GM18498 (cell line): ENCODE results near the gene RRP7A.
"Not testable (repeated sequence)": the region's sequence is repeated elsewhere in the genome, so short reads cannot be mapped to it uniquely, and the experiment has no call there.

Source experiments
- ATAC-seq: cut with Tn5 transposase; IDR thresholded peaks from one replicate; pipeline ENCODE4 v1.9.1; 2021; ENCODE audit warnings: mild to moderate bottlenecking, moderate library complexity; ENCODE audit not compliant: unreplicated experiment

RRP7A gene

GRCh38 chr22:42536634-42537033 lies 17.0 kb upstream of the RRP7A start:
- ATAC-seq: not testable (repeated sequence)

GRCh38 chr22:42536166-42536565 lies 16.6 kb upstream of the RRP7A start:
- no peak for ATAC-seq

- ATAC-seq: not testable (repeated sequence)
Observed at GRCh38 chr22:42535082-42535731, 15.6 kb upstream of the RRP7A start.

GRCh38 chr22:42533638-42533977 lies 14.0 kb upstream of the RRP7A start:
- ATAC-seq: no peak

- not testable (repeated sequence) for ATAC-seq
Observed at GRCh38 chr22:42531401-42532084, 11.9 kb upstream of the RRP7A start.

- not testable (repeated sequence) for ATAC-seq
Observed at GRCh38 chr22:42529435-42529834, 9.8 kb upstream of the RRP7A start.

- no peak for ATAC-seq
Observed at GRCh38 chr22:42528591-42529307, 9.2 kb upstream of the RRP7A start.

- no peak for ATAC-seq
Observed at GRCh38 chr22:42522546-42522945, 3.0 kb upstream of the RRP7A start.

GRCh38 chr22:42521228-42521546 lies 1.6 kb upstream of the RRP7A start:
- ATAC-seq: no peak

- ATAC-seq: not testable (repeated sequence)
Observed at GRCh38 chr22:42518638-42519524, 715 bp downstream of the RRP7A start.

- not testable (repeated sequence) for ATAC-seq
Observed at GRCh38 chr22:42517103-42517502, 2.5 kb downstream of the RRP7A start.

- no peak for ATAC-seq
Observed at GRCh38 chr22:42515896-42516295, 3.7 kb downstream of the RRP7A start.

GRCh38 chr22:42515304-42515703 lies 4.3 kb downstream of the RRP7A start:
- not testable (repeated sequence) for ATAC-seq

- not testable (repeated sequence) for ATAC-seq
Observed at GRCh38 chr22:42514331-42514730, 5.3 kb downstream of the RRP7A start.

- not testable (repeated sequence) for ATAC-seq
Observed at GRCh38 chr22:42512273-42512990, 7.2 kb downstream of the RRP7A start.

- ATAC-seq: no peak
Observed at GRCh38 chr22:42511401-42511891, 8.2 kb downstream of the RRP7A start.

- no peak for ATAC-seq
Observed at GRCh38 chr22:42509548-42509947, 10.0 kb downstream of the RRP7A start.

GRCh38 chr22:42508975-42509364 lies 10.6 kb downstream of the RRP7A start:
- not testable (repeated sequence) for ATAC-seq

- not testable (repeated sequence) for ATAC-seq
Observed at GRCh38 chr22:42508327-42508974, 11.1 kb downstream of the RRP7A start.

GRCh38 chr22:42500836-42501179 lies 18.8 kb downstream of the RRP7A start:
- ATAC-seq: no peak
